K562 (cell line): ENCODE data around the gene U2SURP.

Source experiments
- GTF2F1 ChIP-seq: IDR thresholded peaks from 2 replicates; pipeline ENCODE4 v1.6.1; 2011; ENCODE audit warnings: low read depth, low read length, improper control_type of control experiment
- TF ChIP-seq, protein P1 (sequence below), 3 experiments: IDR thresholded peaks in 2 of 3; conservative IDR thresholded peaks in 1 of 3; 2 replicates each; pipeline ENCODE4 v1.5.1; 2011 to 2012; ENCODE audit warnings: low read length in 3 of 3, mild to moderate bottlenecking in 3 of 3, control low read depth in 2 of 3, improper control_type of control experiment in 1 of 3, inconsistent platforms in 1 of 3, low read depth in 1 of 3, mixed read lengths in 1 of 3, moderate library complexity in 1 of 3; ENCODE audit not compliant: insufficient read depth in 2 of 3

DNA sequence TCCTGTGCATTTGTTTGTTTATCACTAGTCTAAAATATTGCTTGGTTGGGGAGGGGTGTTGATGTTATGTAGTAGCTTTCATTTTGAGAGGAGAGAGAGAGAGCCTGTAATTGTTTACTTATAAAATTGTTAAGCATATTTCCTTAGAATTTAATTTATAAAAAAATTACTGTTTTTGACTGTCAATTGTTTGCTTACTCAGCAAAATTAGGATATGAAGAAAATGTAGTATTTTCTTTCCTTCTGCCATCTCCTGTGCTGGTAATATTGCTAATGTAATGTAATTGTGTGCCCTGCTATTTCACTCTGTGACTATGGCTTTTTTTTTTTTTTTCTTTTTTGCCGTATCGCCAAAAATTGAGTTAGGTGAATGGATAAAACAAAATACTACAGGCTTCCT, 3.5 kb downstream of the U2SURP start:
- TF ChIP-seq, protein P1, sequence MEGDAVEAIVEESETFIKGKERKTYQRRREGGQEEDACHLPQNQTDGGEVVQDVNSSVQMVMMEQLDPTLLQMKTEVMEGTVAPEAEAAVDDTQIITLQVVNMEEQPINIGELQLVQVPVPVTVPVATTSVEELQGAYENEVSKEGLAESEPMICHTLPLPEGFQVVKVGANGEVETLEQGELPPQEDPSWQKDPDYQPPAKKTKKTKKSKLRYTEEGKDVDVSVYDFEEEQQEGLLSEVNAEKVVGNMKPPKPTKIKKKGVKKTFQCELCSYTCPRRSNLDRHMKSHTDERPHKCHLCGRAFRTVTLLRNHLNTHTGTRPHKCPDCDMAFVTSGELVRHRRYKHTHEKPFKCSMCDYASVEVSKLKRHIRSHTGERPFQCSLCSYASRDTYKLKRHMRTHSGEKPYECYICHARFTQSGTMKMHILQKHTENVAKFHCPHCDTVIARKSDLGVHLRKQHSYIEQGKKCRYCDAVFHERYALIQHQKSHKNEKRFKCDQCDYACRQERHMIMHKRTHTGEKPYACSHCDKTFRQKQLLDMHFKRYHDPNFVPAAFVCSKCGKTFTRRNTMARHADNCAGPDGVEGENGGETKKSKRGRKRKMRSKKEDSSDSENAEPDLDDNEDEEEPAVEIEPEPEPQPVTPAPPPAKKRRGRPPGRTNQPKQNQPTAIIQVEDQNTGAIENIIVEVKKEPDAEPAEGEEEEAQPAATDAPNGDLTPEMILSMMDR (IDR thresholded peaks at IDR 0.05 in 2 of 3, conservative IDR thresholded peaks at IDR 0.05 in 1 of 3; ENCODE audit: insufficient read depth in 2 of 3, low read depth in 1 of 3, low read length in 3 of 3) = no peak
- no peak for TF ChIP-seq GTF2F1
